ENCODE results near the gene SPHK2. TPM values are rescaled to one million over a fixed set of nuclear protein-coding genes. Genes with fewer than 3 reads are reported as not detected.

The SPHK2 gene
- total RNA-seq, 4 donors from 2014 or later = 17.1 to 45.4 (median 31.4) TPM

GRCh38 chr19:48636859-48637448, 17.6 kb downstream of the SPHK2 start, which contains the start of gene DBP:
TSS of gene DBP (minus strand) at chr19:48637379. CDS start at chr19:48636994, 385 bp downstream.
- H3K4me1 ChIP-seq = peaks cover 29 to 47% of the 10 kb centered on the region in 2 donors
- intact Hi-C loops (cut with DNase I) = no loop called here

GRCh38 chr19:48637449-48637947, 18.2 kb downstream of the SPHK2 start:
- Histone ChIP-seq H3K9me3 (no peaks in the 10 kb centered on the region), H3K36me3 (no peaks in the 10 kb centered on the region), H3K4me1 (peaks cover 28 to 44% of the 10 kb centered on the region in 2 donors), H3K27ac (peak overlapping the region; percentile 99), H3K4me3 (replicated peaks in 1 of 3) (peak overlapping the region; percentile 19 to 71 (median 41)), H3K27me3 (no peaks in the 10 kb centered on the region)
- intact Hi-C loops (cut with DNase I) = no loop called here
- TF ChIP-seq CTCF (IDR thresholded peaks at IDR 0.05) (peak in 1 of 6 experiments; percentile 46), POLR2A (IDR thresholded peaks at IDR 0.05) (peak in 1 of 2 donors; percentile 35)
- peak; percentile 100 for DNase-seq
- 0 to 1% methylated on average over 17 to 21 of the region's 38 CpGs for WGBS, 2 donors

More at GRCh38 chr19:48636859-48637448, 17.6 kb downstream of the SPHK2 start, which contains the start of gene DBP:
- Histone ChIP-seq H3K4me3 (replicated peaks in 1 of 3) (peak within 1 kb of the TSS; percentile 19 to 71 (median 41)), H3K27ac (peak within 1 kb of the TSS; percentile 99 to 100 (median 99)), H3K27me3 (no peaks in the 10 kb centered on the region), H3K36me3 (no peaks in the 10 kb centered on the region), H3K9me3 (no peaks in the 10 kb centered on the region)
- WGBS, 2 donors = 1 to 2% methylated on average over 21 to 29 of the region's 40 CpGs
- TF ChIP-seq POLR2A (IDR thresholded peaks at IDR 0.05) (peak; percentile 8 to 56), CTCF (IDR thresholded peaks at IDR 0.05) (peak in 1 of 6 experiments; percentile 19)
- peak; percentile 83 for DNase-seq

GRCh38 chr19:48637948-48638830, 18.9 kb downstream of the SPHK2 start:
- peak; percentile 89 to 92 for DNase-seq
- Histone ChIP-seq H3K9me3 (no peaks in the 10 kb centered on the region), H3K27me3 (no peaks in the 10 kb centered on the region), H3K4me3 (replicated peaks in 1 of 3) (peak overlapping the region; percentile 19 to 41 (median 30)), H3K36me3 (no peaks in the 10 kb centered on the region), H3K4me1 (peaks cover 22 to 37% of the 10 kb centered on the region in 2 donors), H3K27ac (peak overlapping the region; percentile 99)
- intact Hi-C loops (cut with DNase I) = no loop called here
- 7 to 9% methylated on average over 25 to 29 of the region's 29 CpGs for WGBS, 2 donors
- TF ChIP-seq POLR2A (IDR thresholded peaks at IDR 0.05) (peak; percentile 9 to 51), CTCF (IDR thresholded peaks at IDR 0.05) (peak in 2 of 6 experiments; percentile 31 to 50)

GRCh38 chr19:48638831-48639381, 19.6 kb downstream of the SPHK2 start:
- Histone ChIP-seq H3K4me3 (replicated peaks in 1 of 3) (peak overlapping the region in 1 of 3 donors; percentile 30), H3K9me3 (no peaks in the 10 kb centered on the region)
- WGBS, 2 donors = 79 to 88% methylated on average over 16 of the region's 16 CpGs

More at GRCh38 chr19:48638831-48639381, 19.6 kb downstream of the SPHK2 start:
- intact Hi-C loops (cut with DNase I) = no loop called here
- peak in 1 of 2 donors; percentile 16 for DNase-seq
- H3K27ac ChIP-seq = peak overlapping the region; percentile 99
- TF ChIP-seq POLR2A (IDR thresholded peaks at IDR 0.05) = no peak
- TF ChIP-seq CTCF (IDR thresholded peaks at IDR 0.05) = no peak
- peaks cover 14 to 30% of the 10 kb centered on the region in 2 donors for H3K4me1 ChIP-seq
- no peaks in the 10 kb centered on the region for H3K36me3 ChIP-seq
- no peaks in the 10 kb centered on the region for H3K27me3 ChIP-seq
